ENCODE data around the gene ZNF507.
"Not testable (repeated sequence)": the region's sequence is repeated elsewhere in the genome, so short reads cannot be mapped to it uniquely, and the experiment has no call there.

ZNF507 gene

DNA sequence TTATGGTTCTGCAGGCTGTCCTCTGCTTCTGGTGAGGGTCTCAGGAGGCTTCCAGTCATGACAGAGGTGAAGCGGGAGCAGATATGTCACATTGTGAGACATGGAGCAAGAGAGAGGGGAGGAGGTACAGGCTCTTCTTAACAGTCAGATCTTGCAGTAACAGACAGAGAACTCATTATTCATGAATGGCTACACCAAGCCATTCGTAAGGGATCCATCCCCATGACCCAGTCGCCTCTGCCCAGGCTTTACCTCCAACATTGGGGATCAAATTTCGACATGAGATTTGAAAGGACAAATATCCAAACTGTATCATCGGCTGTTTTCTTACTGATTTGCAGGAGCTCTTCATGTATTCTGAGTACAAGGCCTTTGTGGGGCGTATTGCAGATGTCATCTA is 21.7 kb downstream of the ZNF507 start:
- TF ChIP-seq POLR2A (IDR thresholded peaks at IDR 0.05; ENCODE audit: extremely low read depth, insufficient read length): no peak
- no peak for TF ChIP-seq MYC (IDR thresholded peaks at IDR 0.05; ENCODE audit: low read depth, low read length)
- TF ChIP-seq, protein P1, sequence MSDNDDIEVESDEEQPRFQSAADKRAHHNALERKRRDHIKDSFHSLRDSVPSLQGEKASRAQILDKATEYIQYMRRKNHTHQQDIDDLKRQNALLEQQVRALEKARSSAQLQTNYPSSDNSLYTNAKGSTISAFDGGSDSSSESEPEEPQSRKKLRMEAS (IDR thresholded peaks at IDR 0.05; ENCODE audit: low read depth, low read length): no peak
- TF ChIP-seq, protein P2, sequence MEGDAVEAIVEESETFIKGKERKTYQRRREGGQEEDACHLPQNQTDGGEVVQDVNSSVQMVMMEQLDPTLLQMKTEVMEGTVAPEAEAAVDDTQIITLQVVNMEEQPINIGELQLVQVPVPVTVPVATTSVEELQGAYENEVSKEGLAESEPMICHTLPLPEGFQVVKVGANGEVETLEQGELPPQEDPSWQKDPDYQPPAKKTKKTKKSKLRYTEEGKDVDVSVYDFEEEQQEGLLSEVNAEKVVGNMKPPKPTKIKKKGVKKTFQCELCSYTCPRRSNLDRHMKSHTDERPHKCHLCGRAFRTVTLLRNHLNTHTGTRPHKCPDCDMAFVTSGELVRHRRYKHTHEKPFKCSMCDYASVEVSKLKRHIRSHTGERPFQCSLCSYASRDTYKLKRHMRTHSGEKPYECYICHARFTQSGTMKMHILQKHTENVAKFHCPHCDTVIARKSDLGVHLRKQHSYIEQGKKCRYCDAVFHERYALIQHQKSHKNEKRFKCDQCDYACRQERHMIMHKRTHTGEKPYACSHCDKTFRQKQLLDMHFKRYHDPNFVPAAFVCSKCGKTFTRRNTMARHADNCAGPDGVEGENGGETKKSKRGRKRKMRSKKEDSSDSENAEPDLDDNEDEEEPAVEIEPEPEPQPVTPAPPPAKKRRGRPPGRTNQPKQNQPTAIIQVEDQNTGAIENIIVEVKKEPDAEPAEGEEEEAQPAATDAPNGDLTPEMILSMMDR (IDR thresholded peaks at IDR 0.05; ENCODE audit: low read depth, low read length): no peak
- no peak overlapping the region for H3K4me3 ChIP-seq (ENCODE audit: low read depth, low read length)
- DNase-seq (ENCODE audit: low read depth): no peak

GRCh38 chr19:32367948-32368536 is 22.6 kb downstream of the ZNF507 start:
- H3K4me3 ChIP-seq (ENCODE audit: low read depth, low read length): no peak overlapping the region
- no peak for DNase-seq (ENCODE audit: low read depth)
- TF ChIP-seq MYC (IDR thresholded peaks at IDR 0.05; ENCODE audit: low read depth, low read length) (no peak), POLR2A (IDR thresholded peaks at IDR 0.05; ENCODE audit: extremely low read depth, insufficient read length) (no peak)
- TF ChIP-seq, protein P1 (IDR thresholded peaks at IDR 0.05; ENCODE audit: low read depth, low read length): no peak
- TF ChIP-seq, protein P2 (IDR thresholded peaks at IDR 0.05; ENCODE audit: low read depth, low read length): no peak

GRCh38 chr19:32368787-32369186 is 23.4 kb downstream of the ZNF507 start:
- DNase-seq (ENCODE audit: low read depth): no peak
- TF ChIP-seq, protein P1 (IDR thresholded peaks at IDR 0.05; ENCODE audit: low read depth, low read length): no peak
- no peak for TF ChIP-seq MYC (IDR thresholded peaks at IDR 0.05; ENCODE audit: low read depth, low read length)
- TF ChIP-seq, protein P2 (IDR thresholded peaks at IDR 0.05; ENCODE audit: low read depth, low read length): no peak
- no peak for TF ChIP-seq POLR2A (IDR thresholded peaks at IDR 0.05; ENCODE audit: extremely low read depth, insufficient read length)

GRCh38 chr19:32372726-32373517 is 27.5 kb downstream of the ZNF507 start:
- DNase-seq (ENCODE audit: low read depth): no peak
- TF ChIP-seq, protein P2 (IDR thresholded peaks at IDR 0.05; ENCODE audit: low read depth, low read length): no peak
- TF ChIP-seq POLR2A (IDR thresholded peaks at IDR 0.05; ENCODE audit: extremely low read depth, insufficient read length) (no peak), MYC (IDR thresholded peaks at IDR 0.05; ENCODE audit: low read depth, low read length) (no peak)
- TF ChIP-seq, protein P1 (IDR thresholded peaks at IDR 0.05; ENCODE audit: low read depth, low read length): no peak
- no peak overlapping the region for H3K4me3 ChIP-seq (ENCODE audit: low read depth, low read length)

More at GRCh38 chr19:32368787-32369186, 23.4 kb downstream of the ZNF507 start:
- H3K4me3 ChIP-seq (ENCODE audit: low read depth, low read length): no peak overlapping the region

DNA sequence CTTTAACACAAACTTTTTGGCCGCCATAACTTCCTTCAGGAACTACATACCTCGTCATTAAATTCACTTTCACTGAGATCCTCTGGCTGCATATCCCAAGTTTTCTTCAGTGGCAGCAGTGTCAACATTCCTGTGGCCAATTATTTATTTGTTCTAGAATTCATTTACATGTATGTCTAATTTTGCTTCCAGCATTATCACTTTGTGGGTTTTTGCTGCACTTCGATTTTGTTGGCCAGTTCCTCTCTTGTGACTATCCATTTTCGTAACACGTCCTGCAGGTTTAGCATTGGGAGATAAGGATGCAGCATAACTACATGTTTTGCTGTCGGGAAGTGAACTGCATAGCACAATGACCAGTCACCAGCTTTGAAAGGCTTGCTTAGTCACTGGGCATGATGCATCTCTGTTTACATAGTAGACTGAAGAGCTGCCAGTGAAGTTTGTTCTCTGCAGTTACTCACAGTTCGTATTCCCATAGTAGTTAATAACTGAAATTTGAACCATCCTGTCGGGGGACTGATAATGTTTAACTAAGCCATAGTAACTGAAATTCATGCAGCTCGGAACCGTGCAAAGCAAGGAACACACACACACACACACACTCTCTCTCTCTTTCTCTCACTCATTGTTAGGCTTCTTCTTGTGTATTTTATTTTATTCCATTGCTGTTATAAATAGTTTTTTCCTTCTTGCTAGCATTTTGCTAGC is 28.3 kb downstream of the ZNF507 start:
- DNase-seq (ENCODE audit: low read depth): no peak
- no peak overlapping the region for H3K4me3 ChIP-seq (ENCODE audit: low read depth, low read length)
- TF ChIP-seq, protein P2 (IDR thresholded peaks at IDR 0.05; ENCODE audit: low read depth, low read length): no peak
- TF ChIP-seq POLR2A (IDR thresholded peaks at IDR 0.05; ENCODE audit: extremely low read depth, insufficient read length): no peak
- TF ChIP-seq, protein P1 (IDR thresholded peaks at IDR 0.05; ENCODE audit: low read depth, low read length): no peak
- TF ChIP-seq MYC (IDR thresholded peaks at IDR 0.05; ENCODE audit: low read depth, low read length): no peak

- DNase-seq (ENCODE audit: low read depth); H3K4me3 ChIP-seq (ENCODE audit: low read depth, low read length): not testable (repeated sequence)
Measured at GRCh38 chr19:32374362-32374761, 29.0 kb downstream of the ZNF507 start.

GRCh38 chr19:32377088-32377487 is 31.7 kb downstream of the ZNF507 start:
- DNase-seq (ENCODE audit: low read depth); H3K4me3 ChIP-seq (ENCODE audit: low read depth, low read length): not testable (repeated sequence)

Measured in NB4 (cell line).